Measurements from ENCODE around the gene TMX2.
"Not testable (repeated sequence)": the region's sequence is repeated elsewhere in the genome, so short reads cannot be mapped to it uniquely, and the experiment has no call there.

Gene TMX2

DNA sequence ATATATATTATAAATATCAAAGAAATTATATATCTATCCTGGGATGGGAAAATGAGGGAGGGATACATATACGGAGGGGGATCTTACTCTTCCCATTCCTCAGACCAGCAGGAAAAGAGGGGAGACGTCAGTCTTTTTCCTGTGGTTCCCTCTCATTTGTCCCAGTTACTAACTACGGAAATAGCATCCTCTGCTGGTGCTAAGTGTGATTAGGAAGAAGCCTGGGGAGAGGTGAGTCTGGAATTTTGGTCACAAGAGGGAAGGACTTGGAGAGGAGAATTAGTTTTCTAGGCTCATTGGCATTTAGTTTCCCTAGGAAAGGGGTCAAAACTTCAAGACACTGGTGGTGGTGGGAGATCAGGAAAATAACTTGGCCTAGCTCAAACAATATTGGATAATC is 12.0 kb upstream of the TMX2 start:
- no peak for DNase-seq (ENCODE audit: extremely low read depth, low read depth)
- TF ChIP-seq, protein P1, sequence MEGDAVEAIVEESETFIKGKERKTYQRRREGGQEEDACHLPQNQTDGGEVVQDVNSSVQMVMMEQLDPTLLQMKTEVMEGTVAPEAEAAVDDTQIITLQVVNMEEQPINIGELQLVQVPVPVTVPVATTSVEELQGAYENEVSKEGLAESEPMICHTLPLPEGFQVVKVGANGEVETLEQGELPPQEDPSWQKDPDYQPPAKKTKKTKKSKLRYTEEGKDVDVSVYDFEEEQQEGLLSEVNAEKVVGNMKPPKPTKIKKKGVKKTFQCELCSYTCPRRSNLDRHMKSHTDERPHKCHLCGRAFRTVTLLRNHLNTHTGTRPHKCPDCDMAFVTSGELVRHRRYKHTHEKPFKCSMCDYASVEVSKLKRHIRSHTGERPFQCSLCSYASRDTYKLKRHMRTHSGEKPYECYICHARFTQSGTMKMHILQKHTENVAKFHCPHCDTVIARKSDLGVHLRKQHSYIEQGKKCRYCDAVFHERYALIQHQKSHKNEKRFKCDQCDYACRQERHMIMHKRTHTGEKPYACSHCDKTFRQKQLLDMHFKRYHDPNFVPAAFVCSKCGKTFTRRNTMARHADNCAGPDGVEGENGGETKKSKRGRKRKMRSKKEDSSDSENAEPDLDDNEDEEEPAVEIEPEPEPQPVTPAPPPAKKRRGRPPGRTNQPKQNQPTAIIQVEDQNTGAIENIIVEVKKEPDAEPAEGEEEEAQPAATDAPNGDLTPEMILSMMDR (IDR thresholded peaks at IDR 0.05; ENCODE audit: low read depth, low read length): no peak

DNA sequence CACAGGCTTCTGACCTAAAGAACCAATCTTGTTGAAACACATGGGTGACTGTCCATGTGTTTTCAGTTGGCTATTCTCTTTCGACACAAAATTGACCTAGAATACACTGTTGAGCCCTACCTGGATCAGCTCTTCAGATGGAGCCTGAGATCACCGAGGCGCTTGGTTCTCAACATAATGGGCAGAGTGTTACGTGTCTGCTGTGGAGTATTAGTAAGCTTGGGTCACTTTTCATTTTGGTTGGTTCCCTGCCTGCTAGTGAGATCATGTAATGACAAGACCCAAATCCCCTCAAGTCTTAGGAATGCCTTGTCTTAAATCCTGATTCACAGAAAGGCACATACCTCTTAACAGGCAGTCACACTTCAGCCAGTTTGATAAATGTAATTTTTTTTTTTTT is 9.1 kb upstream of the TMX2 start:
- TF ChIP-seq, protein P1 (IDR thresholded peaks at IDR 0.05; ENCODE audit: low read depth, low read length): no peak
- DNase-seq (ENCODE audit: extremely low read depth, low read depth): no peak

DNA sequence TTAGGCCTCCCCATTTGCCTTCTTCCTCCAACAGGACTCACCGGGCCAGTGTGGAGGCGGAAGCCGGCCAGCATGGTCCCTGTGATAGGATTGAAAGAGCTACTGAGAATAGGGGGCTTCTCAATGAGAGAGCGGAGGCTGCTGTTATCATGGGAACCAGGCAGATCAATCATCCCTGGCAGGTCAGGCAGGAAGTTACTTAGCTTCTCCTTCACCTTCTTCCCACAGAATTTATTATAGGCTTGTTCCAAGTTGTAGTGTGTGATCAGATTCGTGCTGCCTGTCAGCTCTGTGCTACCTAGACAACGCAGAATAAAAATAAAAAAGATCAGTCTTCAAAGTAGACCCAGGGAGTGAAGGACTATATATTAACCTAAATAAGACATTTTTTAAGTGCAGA is 7.5 kb upstream of the TMX2 start:
- DNase-seq (ENCODE audit: extremely low read depth, low read depth): no peak
- TF ChIP-seq, protein P1 (IDR thresholded peaks at IDR 0.05; ENCODE audit: low read depth, low read length): no peak

DNA sequence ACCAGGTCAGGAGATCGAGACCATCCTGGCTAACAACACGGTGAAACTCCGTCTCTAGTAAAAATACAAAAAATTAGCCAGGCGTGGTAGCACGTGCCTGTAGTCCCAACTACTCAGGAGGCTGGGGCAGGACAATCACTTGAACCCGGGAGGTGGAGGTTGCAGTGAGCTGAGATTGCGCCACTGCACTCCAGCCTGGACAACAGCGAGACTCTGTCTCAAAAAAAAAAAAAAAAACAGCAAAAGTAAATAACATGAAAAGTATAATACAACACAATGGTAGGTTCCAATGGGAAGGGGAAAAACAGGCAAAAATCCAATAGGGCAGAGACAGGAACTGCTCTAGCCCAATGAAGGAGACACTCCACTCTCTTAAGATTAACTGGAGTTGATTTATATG is 7.0 kb upstream of the TMX2 start:
- not testable (repeated sequence) for DNase-seq (ENCODE audit: extremely low read depth, low read depth)

DNA sequence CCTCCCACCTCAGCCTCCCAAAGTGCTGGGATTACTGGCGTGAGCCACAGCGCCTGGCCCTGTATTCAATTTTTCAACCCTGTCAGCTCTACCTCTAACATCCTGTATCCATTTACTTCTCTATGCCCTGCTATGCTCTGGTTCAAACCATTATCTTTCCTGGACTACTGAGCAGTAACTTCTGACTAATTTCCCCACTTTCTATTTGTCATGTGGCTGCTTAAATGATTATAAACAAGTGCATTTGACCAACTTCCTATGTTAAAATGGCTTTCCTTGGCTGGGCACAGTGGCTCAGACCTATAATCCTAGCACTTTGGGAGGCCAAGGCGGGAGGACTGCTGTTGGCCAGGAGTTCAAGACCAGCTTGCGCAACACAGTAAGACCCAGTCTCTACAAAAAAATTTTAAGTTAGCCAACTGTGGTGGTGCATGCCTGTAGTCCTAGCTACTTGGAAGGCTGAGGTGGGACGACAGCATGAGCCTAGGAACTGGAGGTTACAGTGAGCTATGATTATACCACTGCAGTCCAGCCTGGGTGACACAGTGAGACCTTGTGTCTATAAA is 2.5 kb upstream of the TMX2 start:
- TF ChIP-seq, protein P1 (IDR thresholded peaks at IDR 0.05; ENCODE audit: low read depth, low read length): no peak
- DNase-seq (ENCODE audit: extremely low read depth, low read depth): no peak

DNA sequence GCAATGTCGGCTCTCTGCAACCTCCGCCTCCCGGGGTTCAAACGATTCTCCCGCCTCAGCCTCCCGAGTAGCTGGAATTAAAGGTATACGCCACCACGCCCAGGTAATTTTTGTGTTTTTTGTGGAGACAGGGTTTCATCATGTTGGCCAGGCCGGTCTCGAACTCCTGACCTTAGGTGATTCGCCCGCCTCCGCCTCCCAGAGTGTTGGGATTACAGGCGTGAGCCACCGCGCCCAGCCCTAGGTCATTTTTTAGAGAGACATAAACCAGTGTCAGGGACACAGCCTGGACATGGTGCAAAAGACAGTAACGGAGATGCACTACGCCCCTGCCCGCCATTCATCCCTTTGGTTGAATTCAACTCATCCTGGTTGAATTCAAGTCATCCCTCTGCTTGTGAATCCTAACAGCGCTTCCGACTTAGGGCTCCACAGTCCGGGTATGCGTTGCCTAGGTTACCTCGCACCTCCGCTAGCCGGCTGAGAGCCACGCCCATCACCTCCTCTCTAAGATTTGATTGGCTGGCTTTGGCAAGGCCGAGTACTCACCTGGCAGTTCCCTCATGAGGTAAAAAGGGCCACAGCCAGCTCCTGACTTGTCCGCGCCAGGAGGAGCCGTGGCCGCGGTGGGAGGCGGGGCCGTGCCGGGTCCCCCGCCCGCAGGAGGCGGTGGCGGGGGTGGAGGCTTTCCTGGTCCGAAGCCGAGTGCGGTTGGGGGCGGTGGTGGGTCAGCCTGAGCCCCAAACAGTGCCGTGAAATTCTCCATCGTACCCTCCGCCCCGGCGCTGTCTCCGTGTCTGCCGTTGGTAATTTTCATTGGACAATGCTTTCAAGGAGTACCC is 758 bp upstream of the TMX2 start, which contains the start of gene MED19:
Gene MED19, minus strand, starts transcription at position 802 of the 842 bp plus-strand sequence. Its CDS starts 36 bp downstream, at position 766.
- TF ChIP-seq, protein P1 (IDR thresholded peaks at IDR 0.05; ENCODE audit: low read depth, low read length): no peak
- peak; percentile 28 for DNase-seq (ENCODE audit: extremely low read depth, low read depth)

DNA sequence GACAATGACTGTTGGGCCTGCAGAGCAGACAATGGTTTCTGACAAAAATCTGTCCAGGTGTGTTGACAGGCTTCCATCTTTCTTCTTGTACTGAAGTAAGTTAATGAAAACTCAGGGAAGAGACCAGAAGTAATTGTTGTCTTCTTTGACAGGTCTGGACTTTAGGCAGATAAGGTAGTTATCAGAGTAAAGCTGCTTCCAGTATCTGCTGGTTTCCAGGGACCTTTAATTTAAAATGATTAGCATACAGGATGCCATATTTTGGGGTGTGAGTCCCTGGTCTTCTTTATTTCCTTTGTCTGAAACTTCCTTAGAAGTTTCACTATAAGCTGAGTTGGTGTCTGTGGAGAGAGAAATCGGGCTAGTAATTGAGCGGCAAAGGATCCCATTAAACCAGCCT is 1.4 kb downstream of the TMX2 start:
- TF ChIP-seq, protein P1 (IDR thresholded peaks at IDR 0.05; ENCODE audit: low read depth, low read length): no peak
- DNase-seq (ENCODE audit: extremely low read depth, low read depth): no peak

DNA sequence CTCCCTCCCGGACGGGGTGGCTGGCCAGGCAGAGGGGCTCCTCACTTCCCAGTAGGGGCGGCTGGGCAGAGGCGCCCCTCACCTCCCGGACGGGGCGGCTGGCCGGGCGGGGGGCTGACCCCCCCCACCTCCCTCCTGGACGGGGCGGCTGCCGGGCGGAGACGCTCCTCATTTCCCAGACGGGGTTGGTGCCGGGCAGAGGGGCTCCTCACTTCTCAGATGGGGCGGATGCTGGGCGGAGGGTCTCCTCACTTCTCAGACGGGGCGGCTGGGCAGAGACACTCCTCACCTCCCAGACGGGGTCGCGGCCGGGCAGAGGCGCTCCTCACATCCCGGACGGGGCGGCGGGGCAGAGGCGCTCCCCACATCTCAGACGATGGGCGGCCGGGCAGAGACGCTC is 4.3 kb downstream of the TMX2 start:
- DNase-seq (ENCODE audit: extremely low read depth, low read depth): not testable (repeated sequence)

All from AG09319 (cell line).